Prostate gland (tissue), 2 donors: Measurements from ENCODE around the gene TSPO.

Experiments
- CTCF ChIP-seq, 4 experiments: fragments of 200-600 bp in 2 of 4; fragments of 450-650 bp in 2 of 4; sonication (generic) in 2 of 4; IDR thresholded peaks; 1 replicate in 3 of 4; 2 replicates in 1 of 4; pipeline ENCODE4 v1.5.1; 2016 to 2019; ENCODE audit warnings: antibody characterized with exemption in 4 of 4, mild to moderate bottlenecking in 2 of 4, moderate library complexity in 2 of 4
- POLR2A ChIP-seq: fragments of 450-650 bp; IDR thresholded peaks from one replicate; pipeline ENCODE4 v1.6.1; 2016; ENCODE audit warnings: antibody characterized with exemption, mild to moderate bottlenecking
- POLR2AphosphoS5 ChIP-seq: sonication (generic); formaldehyde crosslinking; IDR thresholded peaks from one replicate; pipeline ENCODE4 v1.6.1; 2017; ENCODE audit warnings: antibody characterized with exemption

GRCh38 chr22:43186272-43187170, 35.2 kb downstream of the TSPO start, which contains the start of gene TTLL12:
- TF ChIP-seq POLR2A = peak; percentile 55
- no peak for TF ChIP-seq CTCF (IDR thresholded peaks at IDR 0.05)
- no peak for TF ChIP-seq POLR2AphosphoS5
